Urinary bladder (tissue), 4 donors: ENCODE measurements around the gene DMP1. TPM values are rescaled to one million over a fixed set of nuclear protein-coding genes. Genes with fewer than 3 reads are reported as not detected.
A peak's percentile ranks its signal among the peaks of the same experiment; 100 is the strongest.

ENCODE experiments used
- DNase-seq: peaks from one replicate; pipeline ENCODE4 v3.0.0-alpha.2; 2015; ENCODE audit errors: extremely low spot score
- H3K27ac ChIP-seq: one replicate; pipeline ENCODE4 v1.5.1; 2013; ENCODE audit warnings: low read depth, mild to moderate bottlenecking, moderate library complexity
- H3K36me3 ChIP-seq: one replicate; pipeline ENCODE4 v1.6.1; 2013; ENCODE audit warnings: mild to moderate bottlenecking, moderate library complexity; ENCODE audit not compliant: insufficient read depth
- H3K4me1 ChIP-seq: one replicate; pipeline ENCODE4 v1.6.1; 2013; ENCODE audit warnings: mild to moderate bottlenecking, moderate library complexity; ENCODE audit not compliant: insufficient read depth
- H3K4me3 ChIP-seq: one replicate; pipeline ENCODE4 v1.5.1; 2013; ENCODE audit warnings: low read depth, low read length
- WGBS: extraction: QIAGEN DNeasy Blood & Tissue Kit; methylation state at CpG from one replicate; pipeline ENCODE4 v1.1.7; 2013; 5-methylcytosine and 5-hydroxymethylcytosine counted together
- polyA plus RNA-seq: library from polyadenylated mRNA; stranded (reverse); fragments of 200-250 nt; gene quantifications from one replicate; pipeline ENCODE4 v1.2.3, GENCODE V29; 2013
- total RNA-seq: library from RNA; depleted of rRNA; stranded (reverse); fragments of >200 nt; gene quantifications from one replicate; pipeline ENCODE4 v1.2.3, GENCODE V29; 2014
- donor health status: healthy with polysubstance abuse.
- donor health status: healthy.

DMP1 gene, protein sequence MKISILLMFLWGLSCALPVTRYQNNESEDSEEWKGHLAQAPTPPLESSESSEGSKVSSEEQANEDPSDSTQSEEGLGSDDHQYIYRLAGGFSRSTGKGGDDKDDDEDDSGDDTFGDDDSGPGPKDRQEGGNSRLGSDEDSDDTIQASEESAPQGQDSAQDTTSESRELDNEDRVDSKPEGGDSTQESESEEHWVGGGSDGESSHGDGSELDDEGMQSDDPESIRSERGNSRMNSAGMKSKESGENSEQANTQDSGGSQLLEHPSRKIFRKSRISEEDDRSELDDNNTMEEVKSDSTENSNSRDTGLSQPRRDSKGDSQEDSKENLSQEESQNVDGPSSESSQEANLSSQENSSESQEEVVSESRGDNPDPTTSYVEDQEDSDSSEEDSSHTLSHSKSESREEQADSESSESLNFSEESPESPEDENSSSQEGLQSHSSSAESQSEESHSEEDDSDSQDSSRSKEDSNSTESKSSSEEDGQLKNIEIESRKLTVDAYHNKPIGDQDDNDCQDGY
- total RNA-seq: not detected
- not detected for polyA plus RNA-seq

DNA sequence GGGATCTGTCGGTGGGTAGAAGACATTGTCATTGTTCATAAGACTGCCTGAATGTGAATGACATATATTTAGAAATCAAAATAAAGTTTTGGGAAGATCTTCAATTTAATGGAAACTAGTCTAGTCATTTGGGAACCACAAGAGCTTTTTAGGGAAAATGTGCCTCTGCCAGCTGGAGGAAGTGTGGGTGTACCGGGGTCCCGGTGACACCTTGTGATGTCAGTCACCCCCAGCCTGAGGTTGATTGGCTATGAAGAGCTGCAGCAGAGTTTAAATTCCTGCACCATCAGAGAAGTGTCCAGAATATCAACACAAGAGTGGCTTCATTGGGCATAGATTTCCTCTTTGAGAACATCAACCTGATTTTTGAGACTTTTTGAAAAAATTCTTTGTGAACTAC is at the start of gene DMP1:
DMP1 (plus strand) TSS at position 301 of the 400 bp plus-strand sequence. CDS start 6,213 bp downstream, outside the sequence.
- no peaks in the 10 kb centered on the region for H3K36me3 ChIP-seq
- WGBS: 91% methylated on average over 3 of the region's 3 CpGs
- H3K4me1 ChIP-seq: no peaks in the 10 kb centered on the region
- no peak within 1 kb of the TSS for H3K27ac ChIP-seq
- no peak within 1 kb of the TSS for H3K4me3 ChIP-seq
- DNase-seq: no peak

DNA sequence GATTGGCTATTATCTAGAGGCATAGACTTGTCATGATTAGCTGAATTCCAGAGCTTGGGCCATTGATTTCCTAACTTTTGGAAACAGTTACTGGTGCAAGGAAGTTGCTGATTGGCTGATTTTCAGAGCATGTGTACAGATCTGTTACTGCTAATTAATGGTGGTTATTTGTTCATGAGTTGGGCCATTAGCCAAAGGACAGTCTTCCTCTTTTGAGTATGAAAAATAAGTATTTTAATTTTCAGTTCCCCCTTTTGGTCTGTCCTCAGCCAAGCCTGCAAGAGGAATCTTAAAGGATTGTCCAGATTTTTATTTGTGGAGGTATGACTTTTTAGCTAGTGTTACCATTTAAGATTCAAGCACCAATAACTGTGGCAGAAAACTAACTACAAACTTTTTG is 48.7 kb upstream of the DMP1 start:
- DNase-seq: no peak
- H3K4me3 ChIP-seq: no peak overlapping the region
- H3K4me1 ChIP-seq: no peaks in the 10 kb centered on the region
- H3K36me3 ChIP-seq: no peaks in the 10 kb centered on the region
- H3K27ac ChIP-seq: no peak overlapping the region

- no peaks in the 10 kb centered on the region for H3K4me1 ChIP-seq
- H3K4me3 ChIP-seq: no peak within 1 kb of the TSS
- DNase-seq: no peak
- H3K36me3 ChIP-seq: no peaks in the 10 kb centered on the region
- 85% methylated on average over 4 of the region's 4 CpGs for WGBS
- no peak within 1 kb of the TSS for H3K27ac ChIP-seq
Measured at GRCh38 chr4:87608229-87608628, 41.9 kb upstream of the DMP1 start, which contains the start of gene DSPP. Gene DSPP (plus strand): TSS chr4:87608529. CDS start chr4:87610909, 2,380 bp downstream.

GRCh38 chr4:87614292-87614890 is 35.7 kb upstream of the DMP1 start:
- H3K36me3 ChIP-seq: no peaks in the 10 kb centered on the region
- H3K4me3 ChIP-seq: no peak overlapping the region
- no peak for DNase-seq
- 96% methylated on average over 4 of the region's 4 CpGs for WGBS
- no peak overlapping the region for H3K27ac ChIP-seq
- no peaks in the 10 kb centered on the region for H3K4me1 ChIP-seq

- Histone ChIP-seq H3K4me1 (no peaks in the 10 kb centered on the region), H3K4me3 (no peak overlapping the region), H3K27ac (no peak overlapping the region), H3K36me3 (no peaks in the 10 kb centered on the region)
- no peak for DNase-seq
- WGBS: 68% methylated on average over 9 of the region's 9 CpGs
Measured at GRCh38 chr4:87616268-87616667, 33.8 kb upstream of the DMP1 start.

- DNase-seq: no peak
- no peak overlapping the region for H3K4me3 ChIP-seq
- H3K4me1 ChIP-seq: no peaks in the 10 kb centered on the region
- no peaks in the 10 kb centered on the region for H3K36me3 ChIP-seq
- 78% methylated on average over 6 of the region's 6 CpGs for WGBS
- H3K27ac ChIP-seq: no peak overlapping the region
Measured at GRCh38 chr4:87620086-87620485, 30.0 kb upstream of the DMP1 start.

- Histone ChIP-seq H3K4me3 (no peak overlapping the region), H3K36me3 (no peaks in the 10 kb centered on the region), H3K27ac (no peak overlapping the region), H3K4me1 (no peaks in the 10 kb centered on the region)
- no peak for DNase-seq
Measured at GRCh38 chr4:87620491-87620890, 29.6 kb upstream of the DMP1 start.

GRCh38 chr4:87622303-87622702 is 27.8 kb upstream of the DMP1 start:
- DNase-seq: no peak
- Histone ChIP-seq H3K36me3 (no peaks in the 10 kb centered on the region), H3K27ac (no peak overlapping the region), H3K4me3 (no peak overlapping the region), H3K4me1 (no peaks in the 10 kb centered on the region)
- 83% methylated on average over 8 of the region's 8 CpGs for WGBS

- no peak overlapping the region for H3K4me3 ChIP-seq
- no peaks in the 10 kb centered on the region for H3K4me1 ChIP-seq
- WGBS: 40% methylated on average over 2 of the region's 2 CpGs
- DNase-seq: no peak
- no peak overlapping the region for H3K27ac ChIP-seq
- H3K36me3 ChIP-seq: no peaks in the 10 kb centered on the region
Measured at GRCh38 chr4:87624698-87625097, 25.4 kb upstream of the DMP1 start.

DNA sequence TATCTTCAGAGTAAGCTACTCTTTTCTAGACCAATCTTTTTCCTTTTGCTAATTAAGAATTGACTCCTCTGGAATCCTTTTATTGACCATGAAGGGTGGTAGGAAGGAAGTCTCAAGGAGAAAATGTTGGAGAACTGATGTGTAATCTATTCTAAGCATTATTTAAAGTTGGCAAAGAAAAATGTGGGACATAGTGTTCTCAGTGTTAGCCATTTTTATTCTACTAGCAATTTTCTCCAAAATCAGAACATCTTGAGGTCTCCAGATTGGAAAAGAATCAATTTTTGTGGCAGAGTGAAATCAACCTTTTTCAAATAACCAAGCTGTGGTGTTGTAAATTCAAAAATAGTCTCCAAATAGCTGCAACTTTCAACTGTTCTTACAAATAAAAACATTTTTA is 18.4 kb upstream of the DMP1 start:
- H3K4me3 ChIP-seq: no peak overlapping the region
- H3K36me3 ChIP-seq: no peaks in the 10 kb centered on the region
- H3K4me1 ChIP-seq: no peaks in the 10 kb centered on the region
- no peak overlapping the region for H3K27ac ChIP-seq
- DNase-seq: no peak

DNA sequence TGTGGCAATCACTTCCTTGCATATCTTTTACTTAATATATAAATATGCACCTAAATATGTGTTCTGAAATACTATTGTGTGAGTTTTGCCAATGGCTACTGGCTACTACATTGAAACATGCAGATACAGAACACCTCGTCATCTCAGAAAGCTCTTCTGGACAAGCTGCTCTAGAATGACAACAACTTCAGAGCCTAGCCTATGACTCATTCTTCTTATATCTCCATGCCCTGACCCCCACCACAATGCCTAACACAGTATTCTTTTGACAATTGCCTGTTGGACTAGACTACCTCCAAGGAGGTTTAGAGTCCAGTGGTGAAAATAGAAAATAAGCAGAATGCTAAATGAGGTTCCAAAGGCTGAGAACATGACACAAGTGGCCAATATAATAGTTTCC is 17.6 kb upstream of the DMP1 start:
- H3K36me3 ChIP-seq: no peaks in the 10 kb centered on the region
- H3K27ac ChIP-seq: no peak overlapping the region
- WGBS: 70% methylated on average over 1 of the region's 1 CpG
- no peak for DNase-seq
- H3K4me1 ChIP-seq: no peaks in the 10 kb centered on the region
- H3K4me3 ChIP-seq: no peak overlapping the region

DNA sequence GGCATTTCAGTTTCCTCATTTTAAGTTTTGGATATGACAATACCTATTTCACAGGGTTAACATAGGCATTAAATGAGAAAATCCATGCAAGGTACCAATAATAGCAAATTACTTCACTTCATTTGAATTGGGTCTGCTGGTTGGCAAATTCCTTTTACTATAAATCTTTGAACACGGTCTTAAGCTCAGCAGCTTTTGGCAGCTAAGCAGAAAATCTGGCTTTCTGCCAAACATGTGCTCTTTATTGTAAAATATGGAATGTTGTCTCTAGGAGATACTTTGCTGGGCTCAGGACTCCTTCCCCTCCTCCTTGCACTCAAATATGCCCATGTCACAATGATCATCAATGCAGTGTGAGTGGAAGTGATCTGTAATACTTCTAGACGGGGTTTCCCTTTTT is 16.8 kb upstream of the DMP1 start:
- Histone ChIP-seq H3K4me1 (no peaks in the 10 kb centered on the region), H3K4me3 (no peak overlapping the region), H3K36me3 (no peaks in the 10 kb centered on the region), H3K27ac (no peak overlapping the region)
- 18% methylated on average over 2 of the region's 2 CpGs for WGBS
- DNase-seq: peak; percentile 40

DNA sequence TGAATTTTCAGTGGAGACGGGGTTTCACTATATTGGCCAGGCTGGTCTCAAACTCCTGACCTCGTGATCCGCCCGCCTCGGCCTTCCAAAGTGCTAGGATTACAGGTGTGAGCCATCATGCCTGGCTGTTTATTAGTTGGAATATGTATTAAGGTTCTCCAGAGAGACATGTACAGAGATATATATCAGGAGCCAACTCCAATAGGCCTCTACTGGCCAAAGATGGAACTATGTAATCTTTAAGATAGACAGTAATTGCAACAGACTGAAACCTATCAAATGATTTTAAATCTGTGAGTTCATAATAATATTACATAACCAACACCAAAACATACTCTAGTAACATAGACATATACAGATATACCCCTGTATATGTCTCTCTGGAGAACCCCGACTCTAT is 5.8 kb upstream of the DMP1 start:
- H3K4me1 ChIP-seq: no peaks in the 10 kb centered on the region
- DNase-seq: no peak
- H3K36me3 ChIP-seq: no peaks in the 10 kb centered on the region
- no peak overlapping the region for H3K27ac ChIP-seq
- 98% methylated on average over 6 of the region's 6 CpGs for WGBS
- H3K4me3 ChIP-seq: no peak overlapping the region

GRCh38 chr4:87650938-87651337 is 858 bp downstream of the DMP1 start:
- H3K4me3 ChIP-seq: no peak overlapping the region
- no peak for DNase-seq
- 88% methylated on average over 2 of the region's 2 CpGs for WGBS

More at GRCh38 chr4:87650938-87651337, 858 bp downstream of the DMP1 start:
- no peak overlapping the region for H3K27ac ChIP-seq
- H3K4me1 ChIP-seq: no peaks in the 10 kb centered on the region
- H3K36me3 ChIP-seq: no peaks in the 10 kb centered on the region
